HG03064 (cell line): ENCODE results near the gene VPS4A.
"Not testable (repeated sequence)": the region's sequence is repeated elsewhere in the genome, so short reads cannot be mapped to it uniquely, and the experiment has no call there.

Source experiments
- ATAC-seq: cut with Tn5 transposase; IDR thresholded peaks from one replicate; pipeline ENCODE4 v1.9.1; 2021; ENCODE audit warnings: low read depth; ENCODE audit not compliant: unreplicated experiment

The VPS4A gene

GRCh38 chr16:69360070-69360469 lies 48.9 kb downstream of the VPS4A start:
- not testable (repeated sequence) for ATAC-seq

GRCh38 chr16:69363281-69363717 lies 52.1 kb downstream of the VPS4A start:
- no peak for ATAC-seq

GRCh38 chr16:69364088-69364487 lies 52.9 kb downstream of the VPS4A start:
- no peak for ATAC-seq

- ATAC-seq, result no peak
Observed at GRCh38 chr16:69365901-69366300, 54.8 kb downstream of the VPS4A start.

GRCh38 chr16:69366431-69366830 lies 55.3 kb downstream of the VPS4A start:
- ATAC-seq, result no peak

GRCh38 chr16:69367980-69368379 lies 56.8 kb downstream of the VPS4A start:
- ATAC-seq, result no peak

- no peak for ATAC-seq
Observed at GRCh38 chr16:69368866-69369265, 57.7 kb downstream of the VPS4A start.

- ATAC-seq, result no peak
Observed at GRCh38 chr16:69371564-69371963, 60.4 kb downstream of the VPS4A start.

- ATAC-seq, result no peak
Observed at GRCh38 chr16:69373019-69373418, 61.9 kb downstream of the VPS4A start.
